ENCODE measurements around the gene KCNG2. TPM values are rescaled to one million over a fixed set of nuclear protein-coding genes. Genes with fewer than 3 reads are reported as not detected.

KCNG2 gene
- total and polyA plus RNA-seq, 4 experiments from 2014 or later: not detected

GRCh38 chr18:79799619-79800370 lies 2.1 kb downstream of the KCNG2 start:
- POLR2A ChIA-PET (ENCODE audit: partially characterized antibody): no interaction called here
- H3K4me1 ChIP-seq (ENCODE audit: insufficient read depth, low read length): no peaks in the 10 kb centered on the region
- no peak overlapping the region for H3K27ac Mint-ChIP-seq
- peaks cover 3 to 16% (median 5%) of the 10 kb centered on the region in 4 donors for H3K4me1 Mint-ChIP-seq
- peak overlapping the region in 4 of 8 donors; percentile 12 to 52 (median 20) for H3K4me3 Mint-ChIP-seq
- no peak overlapping the region for H3K27ac ChIP-seq (ENCODE audit: low read depth, low read length)
- H3K36me3 Mint-ChIP-seq: peaks cover 0 to 4% of the 10 kb centered on the region in 2 donors
- CTCF ChIA-PET (ENCODE audit: partially characterized antibody): no interaction called here
- intact Hi-C loops (cut with micrococcal nuclease): no loop called here
- no peak overlapping the region for H3K4me3 ChIP-seq (ENCODE audit: low read length in 2 of 2)
- peaks cover 29 to 36% of the 10 kb centered on the region in 2 donors for H3K27me3 Mint-ChIP-seq
- DNase-seq: no peak
- H3K27me3 ChIP-seq (ENCODE audit: insufficient read depth, low read length): no peaks in the 10 kb centered on the region
- H3K9me3 Mint-ChIP-seq: peaks cover 0 to 1% (median 0%) of the 10 kb centered on the region in 8 donors
- no peaks in the 10 kb centered on the region for H3K9me3 ChIP-seq (ENCODE audit: control insufficient read depth in 1 of 2, low read length in 2 of 2)
- no peaks in the 10 kb centered on the region for H3K36me3 ChIP-seq (ENCODE audit: insufficient read depth, low read length)

DNA sequence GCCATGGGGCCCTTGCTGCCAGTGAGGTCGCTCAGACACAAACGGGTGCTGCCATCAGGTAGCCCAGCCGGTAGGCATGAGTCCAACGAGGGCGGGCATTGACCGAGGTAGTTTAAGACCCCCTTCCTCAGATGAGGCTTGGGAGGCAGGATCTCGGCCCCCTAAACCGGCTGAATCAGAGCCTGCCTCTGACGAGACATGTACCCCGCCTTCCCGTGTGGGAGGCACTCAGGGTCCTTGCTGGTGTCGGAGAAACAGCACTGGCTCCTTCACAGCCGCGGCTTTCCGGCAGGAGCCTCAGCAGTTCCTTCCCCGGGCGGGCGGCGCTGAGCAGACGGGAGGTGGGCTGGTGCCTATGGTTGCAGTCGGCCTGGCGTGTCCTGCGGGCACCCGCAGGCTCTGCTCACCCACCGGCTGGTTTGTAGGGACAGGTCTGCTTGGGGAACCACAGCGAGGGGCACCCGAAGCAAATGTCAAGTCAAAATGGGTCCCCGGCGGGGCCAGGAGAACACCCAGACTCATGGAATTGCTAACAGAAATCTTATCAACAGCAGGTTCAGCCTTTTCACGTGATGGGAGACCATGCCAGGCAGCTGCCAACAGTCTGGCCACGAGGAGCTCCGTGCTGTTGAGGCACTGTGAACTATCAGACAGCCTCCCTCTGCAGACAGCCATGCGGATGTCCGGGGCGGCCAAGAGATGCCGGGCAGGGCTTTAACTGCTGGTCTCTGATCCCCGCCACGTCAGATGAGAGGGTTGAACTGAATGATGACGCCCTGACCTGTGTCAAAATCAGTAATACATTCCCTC lies 2.8 kb downstream of the KCNG2 start:
- Mint-ChIP-seq H3K36me3 (peaks cover 0 to 4% of the 10 kb centered on the region in 2 donors), H3K27ac (no peak overlapping the region), H3K4me1 (peaks cover 3 to 16% (median 5%) of the 10 kb centered on the region in 4 donors), H3K27me3 (peaks cover 27 to 28% of the 10 kb centered on the region in 2 donors), H3K9me3 (peaks cover 0 to 1% (median 0%) of the 10 kb centered on the region in 8 donors), H3K4me3 (no peak overlapping the region)
- Histone ChIP-seq H3K36me3 (ENCODE audit: insufficient read depth, low read length) (no peaks in the 10 kb centered on the region), H3K9me3 (ENCODE audit: control insufficient read depth in 1 of 2, low read length in 2 of 2) (no peaks in the 10 kb centered on the region), H3K27me3 (ENCODE audit: insufficient read depth, low read length) (no peaks in the 10 kb centered on the region), H3K27ac (ENCODE audit: low read depth, low read length) (no peak overlapping the region), H3K4me1 (ENCODE audit: insufficient read depth, low read length) (no peaks in the 10 kb centered on the region), H3K4me3 (ENCODE audit: low read length in 2 of 2) (no peak overlapping the region)
- intact Hi-C loops (cut with micrococcal nuclease): no loop called here
- CTCF ChIA-PET (ENCODE audit: partially characterized antibody): no interaction called here
- no peak for DNase-seq
- POLR2A ChIA-PET (ENCODE audit: partially characterized antibody): no interaction called here

DNA sequence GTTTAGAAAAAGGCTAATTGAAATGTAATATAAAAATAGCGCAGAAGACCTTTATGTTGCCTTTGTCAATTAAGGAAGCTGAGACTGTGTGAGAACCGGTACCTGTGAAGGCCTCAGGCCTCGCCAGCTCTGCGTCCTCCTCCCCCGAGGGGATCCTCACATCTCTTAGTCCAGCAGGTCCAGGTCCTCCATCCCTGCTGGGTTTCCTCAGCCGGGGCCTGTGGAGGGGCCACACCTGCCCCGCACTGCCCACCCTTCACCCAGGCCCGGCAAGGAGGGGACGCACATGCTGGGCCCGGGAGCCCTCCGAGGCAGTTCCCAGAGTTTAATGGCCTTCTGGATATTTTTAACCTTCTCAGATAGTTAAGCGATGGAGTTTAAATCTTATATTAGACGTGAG lies 3.5 kb downstream of the KCNG2 start:
- no peak overlapping the region for H3K4me3 ChIP-seq (ENCODE audit: low read length in 2 of 2)
- Mint-ChIP-seq H3K36me3 (peaks cover 0 to 4% of the 10 kb centered on the region in 2 donors), H3K27ac (no peak overlapping the region), H3K4me3 (no peak overlapping the region), H3K4me1 (peaks cover 3 to 15% (median 5%) of the 10 kb centered on the region in 4 donors), H3K27me3 (peaks cover 27% of the 10 kb centered on the region in 2 donors), H3K9me3 (peaks cover 0 to 1% (median 0%) of the 10 kb centered on the region in 8 donors)
- CTCF ChIA-PET (ENCODE audit: partially characterized antibody): no interaction called here
- DNase-seq: no peak
- no peaks in the 10 kb centered on the region for H3K9me3 ChIP-seq (ENCODE audit: control insufficient read depth in 1 of 2, low read length in 2 of 2)
- no peaks in the 10 kb centered on the region for H3K4me1 ChIP-seq (ENCODE audit: insufficient read depth, low read length)
- POLR2A ChIA-PET (ENCODE audit: partially characterized antibody): no interaction called here
- H3K36me3 ChIP-seq (ENCODE audit: insufficient read depth, low read length): no peaks in the 10 kb centered on the region
- H3K27me3 ChIP-seq (ENCODE audit: insufficient read depth, low read length): no peaks in the 10 kb centered on the region
- intact Hi-C loops (cut with micrococcal nuclease): no loop called here
- H3K27ac ChIP-seq (ENCODE audit: low read depth, low read length): no peak overlapping the region

DNA sequence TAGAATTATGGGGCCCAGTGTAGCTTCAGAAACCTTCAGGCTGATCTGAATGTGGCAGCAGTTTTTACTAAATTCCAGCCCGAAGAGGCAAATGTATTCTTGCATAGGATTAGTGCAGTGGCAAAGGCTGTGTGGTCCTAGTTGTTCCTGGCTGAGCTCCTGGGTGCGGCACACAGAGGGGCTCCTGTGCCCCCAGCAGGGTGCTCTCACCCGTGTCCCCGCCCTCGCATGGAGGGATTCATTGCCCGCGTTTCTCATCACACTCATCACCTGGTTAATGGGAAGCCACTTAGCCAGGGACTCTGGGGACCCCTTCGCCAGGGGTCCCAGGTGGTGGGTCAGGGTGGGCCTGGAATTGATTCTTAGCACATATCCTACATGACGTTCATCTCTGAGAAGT lies 3.9 kb downstream of the KCNG2 start:
- Mint-ChIP-seq H3K4me3 (no peak overlapping the region), H3K36me3 (peaks cover 0 to 4% of the 10 kb centered on the region in 2 donors), H3K4me1 (peaks cover 3 to 11% (median 5%) of the 10 kb centered on the region in 4 donors), H3K27ac (no peak overlapping the region), H3K27me3 (peaks cover 23 to 27% of the 10 kb centered on the region in 2 donors), H3K9me3 (peaks cover 0 to 1% (median 0%) of the 10 kb centered on the region in 8 donors)
- intact Hi-C loops (cut with micrococcal nuclease): no loop called here
- Histone ChIP-seq H3K27me3 (ENCODE audit: insufficient read depth, low read length) (no peaks in the 10 kb centered on the region), H3K4me3 (ENCODE audit: low read length in 2 of 2) (no peak overlapping the region), H3K36me3 (ENCODE audit: insufficient read depth, low read length) (no peaks in the 10 kb centered on the region), H3K4me1 (ENCODE audit: insufficient read depth, low read length) (no peaks in the 10 kb centered on the region), H3K27ac (ENCODE audit: low read depth, low read length) (no peak overlapping the region), H3K9me3 (ENCODE audit: control insufficient read depth in 1 of 2, low read length in 2 of 2) (no peaks in the 10 kb centered on the region)
- no peak for DNase-seq
- ChIA-PET POLR2A (ENCODE audit: partially characterized antibody) (no interaction called here), CTCF (ENCODE audit: partially characterized antibody) (no interaction called here)

- intact Hi-C loops (cut with micrococcal nuclease): no loop called here
- Histone ChIP-seq H3K36me3 (ENCODE audit: insufficient read depth, low read length) (no peaks in the 10 kb centered on the region), H3K27ac (ENCODE audit: low read depth, low read length) (no peak overlapping the region), H3K4me3 (ENCODE audit: low read length in 2 of 2) (no peak overlapping the region), H3K27me3 (ENCODE audit: insufficient read depth, low read length) (no peaks in the 10 kb centered on the region), H3K4me1 (ENCODE audit: insufficient read depth, low read length) (no peaks in the 10 kb centered on the region), H3K9me3 (ENCODE audit: control insufficient read depth in 1 of 2, low read length in 2 of 2) (no peaks in the 10 kb centered on the region)
- DNase-seq: no peak
- ChIA-PET CTCF (ENCODE audit: partially characterized antibody) (no interaction called here), POLR2A (ENCODE audit: partially characterized antibody) (no interaction called here)
- Mint-ChIP-seq H3K9me3 (peaks cover 0 to 1% (median 0%) of the 10 kb centered on the region in 8 donors), H3K4me1 (peaks cover 2 to 8% (median 3%) of the 10 kb centered on the region in 4 donors), H3K27me3 (peaks cover 20 to 25% of the 10 kb centered on the region in 2 donors), H3K4me3 (no peak overlapping the region), H3K36me3 (peaks cover 0 to 3% of the 10 kb centered on the region in 2 donors), H3K27ac (no peak overlapping the region)
These were observed 4.6 kb downstream of the KCNG2 start for GRCh38 chr18:79802298-79802697.

- H3K27ac ChIP-seq (ENCODE audit: low read depth, low read length): no peak overlapping the region
- H3K4me1 ChIP-seq (ENCODE audit: insufficient read depth, low read length): no peaks in the 10 kb centered on the region
- no peak overlapping the region for H3K4me3 ChIP-seq (ENCODE audit: low read length in 2 of 2)
- H3K9me3 ChIP-seq (ENCODE audit: control insufficient read depth in 1 of 2, low read length in 2 of 2): no peaks in the 10 kb centered on the region
- ChIA-PET POLR2A (ENCODE audit: partially characterized antibody) (no interaction called here), CTCF (ENCODE audit: partially characterized antibody) (no interaction called here)
- DNase-seq: no peak
- intact Hi-C loops (cut with micrococcal nuclease): no loop called here
- no peaks in the 10 kb centered on the region for H3K36me3 Mint-ChIP-seq
- peaks cover 0 to 5% (median 0%) of the 10 kb centered on the region in 4 donors for H3K4me1 Mint-ChIP-seq
- peak overlapping the region in 1 of 7 donors; percentile 66 for H3K27ac Mint-ChIP-seq
- H3K36me3 ChIP-seq (ENCODE audit: insufficient read depth, low read length): no peaks in the 10 kb centered on the region
- no peak overlapping the region for H3K4me3 Mint-ChIP-seq
- peaks cover 18 to 23% of the 10 kb centered on the region in 2 donors for H3K27me3 Mint-ChIP-seq
- no peaks in the 10 kb centered on the region for H3K9me3 Mint-ChIP-seq
- H3K27me3 ChIP-seq (ENCODE audit: insufficient read depth, low read length): no peaks in the 10 kb centered on the region
These were observed 5.9 kb downstream of the KCNG2 start for GRCh38 chr18:79803611-79804051.

- Mint-ChIP-seq H3K9me3 (no peaks in the 10 kb centered on the region), H3K4me1 (peaks cover 0 to 5% (median 0%) of the 10 kb centered on the region in 4 donors), H3K27me3 (peaks cover 17 to 18% of the 10 kb centered on the region in 2 donors), H3K36me3 (no peaks in the 10 kb centered on the region), H3K27ac (peak overlapping the region in 1 of 7 donors; percentile 66), H3K4me3 (no peak overlapping the region)
- Histone ChIP-seq H3K4me1 (ENCODE audit: insufficient read depth, low read length) (no peaks in the 10 kb centered on the region), H3K27ac (ENCODE audit: low read depth, low read length) (no peak overlapping the region), H3K27me3 (ENCODE audit: insufficient read depth, low read length) (no peaks in the 10 kb centered on the region), H3K36me3 (ENCODE audit: insufficient read depth, low read length) (no peaks in the 10 kb centered on the region), H3K4me3 (ENCODE audit: low read length in 2 of 2) (no peak overlapping the region), H3K9me3 (ENCODE audit: control insufficient read depth in 1 of 2, low read length in 2 of 2) (no peaks in the 10 kb centered on the region)
- CTCF ChIA-PET (ENCODE audit: partially characterized antibody): no interaction called here
- intact Hi-C loops (cut with micrococcal nuclease): no loop called here
- DNase-seq: no peak
- POLR2A ChIA-PET (ENCODE audit: partially characterized antibody): no interaction called here
These were observed 6.5 kb downstream of the KCNG2 start for GRCh38 chr18:79804130-79804787.
